ENCODE data around the gene CTNNBIP1. TPM values are rescaled to one million over a fixed set of nuclear protein-coding genes. Genes with fewer than 3 reads are reported as not detected.
A peak's percentile ranks its signal among the peaks of the same experiment; 100 is the strongest.
"Not testable (repeated sequence)": the region's sequence is repeated elsewhere in the genome, so short reads cannot be mapped to it uniquely, and the experiment has no call there.

CTNNBIP1 gene
- total and polyA plus RNA-seq, 7 donors, result 9.2 to 20.3 (median 18.2) TPM

GRCh38 chr1:9917901-9918300 lies 7.8 kb upstream of the CTNNBIP1 start:
- H3K9me3 ChIP-seq, result no peaks in the 10 kb centered on the region
- no peaks in the 10 kb centered on the region for H3K36me3 ChIP-seq
- TF ChIP-seq POLR2AphosphoS5 (IDR thresholded peaks at IDR 0.05), result no peak
- intact Hi-C loops (cut with DNase I), result no loop called here
- DNase-seq, result no peak
- H3K4me3 ChIP-seq, result no peak overlapping the region
- H3K27me3 ChIP-seq, result no peaks in the 10 kb centered on the region
- H3K27ac ChIP-seq, result no peak overlapping the region
- H3K4me1 ChIP-seq, result no peaks in the 10 kb centered on the region
- WGBS, 2 donors, result 80 to 94% methylated on average over 1 of the region's 1 CpG

GRCh38 chr1:9917495-9917894 lies 7.4 kb upstream of the CTNNBIP1 start:
- H3K36me3 ChIP-seq; intact Hi-C loops (cut with DNase I); H3K4me1 ChIP-seq; H3K27me3 ChIP-seq; DNase-seq; H3K4me3 ChIP-seq; H3K9me3 ChIP-seq; H3K27ac ChIP-seq: not testable (repeated sequence)
- 86 to 90% methylated on average over 3 of the region's 3 CpGs for WGBS, 2 donors

- H3K9me3 ChIP-seq, result no peaks in the 10 kb centered on the region
- intact Hi-C loops (cut with DNase I), result no loop called here
- H3K4me1 ChIP-seq, result peaks cover 0 to 3% (median 2%) of the 10 kb centered on the region in 4 donors
- 93 to 96% methylated on average over 2 of the region's 2 CpGs for WGBS, 2 donors
- no peak for DNase-seq
- no peak overlapping the region for H3K27ac ChIP-seq
- no peak overlapping the region for H3K4me3 ChIP-seq
- H3K27me3 ChIP-seq, result no peaks in the 10 kb centered on the region
- TF ChIP-seq EP300 (IDR thresholded peaks at IDR 0.05) (no peak), POLR2AphosphoS5 (IDR thresholded peaks at IDR 0.05) (no peak), POLR2A (IDR thresholded peaks at IDR 0.05) (no peak), CTCF (IDR thresholded peaks at IDR 0.05) (no peak)
- no peaks in the 10 kb centered on the region for H3K36me3 ChIP-seq
Observed at GRCh38 chr1:9916452-9916851, 6.4 kb upstream of the CTNNBIP1 start.

- no peak for TF ChIP-seq POLR2AphosphoS5 (IDR thresholded peaks at IDR 0.05)
- H3K4me1 ChIP-seq, result peaks cover 0 to 10% (median 8%) of the 10 kb centered on the region in 4 donors
- no peaks in the 10 kb centered on the region for H3K27me3 ChIP-seq
- H3K9me3 ChIP-seq, result no peaks in the 10 kb centered on the region
- WGBS, 2 donors, result 72 to 73% methylated on average over 2 of the region's 2 CpGs
- no peaks in the 10 kb centered on the region for H3K36me3 ChIP-seq
- no peak overlapping the region for H3K27ac ChIP-seq
- no peak overlapping the region for H3K4me3 ChIP-seq
- intact Hi-C loops (cut with DNase I), result no loop called here
- DNase-seq, result no peak
Observed at GRCh38 chr1:9914610-9914937, 4.5 kb upstream of the CTNNBIP1 start.

- intact Hi-C loops (cut with DNase I), result no loop called here
- 50 to 76% methylated on average over 12 of the region's 12 CpGs for WGBS, 2 donors
- peak overlapping the region in 2 of 4 donors; percentile 5 to 97 for H3K27ac ChIP-seq
Observed at GRCh38 chr1:9912264-9912936, 2.3 kb upstream of the CTNNBIP1 start.

More at GRCh38 chr1:9912264-9912936, 2.3 kb upstream of the CTNNBIP1 start:
- H3K27me3 ChIP-seq, result no peaks in the 10 kb centered on the region
- no peaks in the 10 kb centered on the region for H3K9me3 ChIP-seq
- no peaks in the 10 kb centered on the region for H3K36me3 ChIP-seq
- no peak for TF ChIP-seq POLR2AphosphoS5 (IDR thresholded peaks at IDR 0.05)
- no peak for TF ChIP-seq EP300 (IDR thresholded peaks at IDR 0.05)
- TF ChIP-seq CTCF (IDR thresholded peaks at IDR 0.05), result no peak
- no peak for TF ChIP-seq POLR2A (IDR thresholded peaks at IDR 0.05)
- no peak for DNase-seq
- peaks cover 0 to 22% (median 19%) of the 10 kb centered on the region in 4 donors for H3K4me1 ChIP-seq
- H3K4me3 ChIP-seq, result no peak overlapping the region

Data from sigmoid colon (tissue), 7 donors.